H9 (cell line): Measurements from ENCODE around the gene ESPL1. TPM values are rescaled to one million over a fixed set of nuclear protein-coding genes. Genes with fewer than 3 reads are reported as not detected.
A peak's percentile ranks its signal among the peaks of the same experiment; 100 is the strongest.

Source experiments
- DNase-seq: peaks from one replicate; pipeline ENCODE4 v3.0.0-alpha.2; 2017
- H2AFZ ChIP-seq: one replicate; pipeline ENCODE4 v1.6.1; 2013; ENCODE audit warnings: mild to moderate bottlenecking, low read length, control low read depth, moderate library complexity
- H2AK5ac ChIP-seq: 2 replicates; pipeline ENCODE4 v1.6.1; 2013; ENCODE audit warnings: low read length, control low read depth, mixed read lengths; ENCODE audit not compliant: insufficient read length
- H2BK120ac ChIP-seq: one replicate; pipeline ENCODE4 v1.6.1; 2013; ENCODE audit warnings: low read depth, mild to moderate bottlenecking, low read length, control low read depth, inconsistent platforms; ENCODE audit not compliant: poor library complexity, severe bottlenecking
- H2BK12ac ChIP-seq: 2 replicates; pipeline ENCODE4 v1.6.1; 2013; ENCODE audit warnings: low read length, control low read depth, mixed read lengths, low read depth; ENCODE audit not compliant: insufficient read length
- H2BK15ac ChIP-seq: 2 replicates; pipeline ENCODE4 v1.6.1; 2013; ENCODE audit warnings: low read depth, low read length, control low read depth
- H2BK20ac ChIP-seq: one replicate; pipeline ENCODE4 v1.6.1; 2013; ENCODE audit warnings: low read depth, mild to moderate bottlenecking, low read length, control low read depth, inconsistent platforms; ENCODE audit not compliant: poor library complexity, severe bottlenecking
- H2BK5ac ChIP-seq: 2 replicates; pipeline ENCODE4 v1.6.1; 2013; ENCODE audit warnings: low read length, control low read depth, mixed read lengths; ENCODE audit not compliant: insufficient read length
- H3K14ac ChIP-seq: 2 replicates; pipeline ENCODE4 v1.6.1; 2013; ENCODE audit warnings: low read length, control low read depth; ENCODE audit not compliant: insufficient read depth
- H3K18ac ChIP-seq: 2 replicates; pipeline ENCODE4 v1.6.1; 2013; ENCODE audit warnings: low read depth, mild to moderate bottlenecking, mixed read lengths, low read length, control low read depth; ENCODE audit not compliant: insufficient read length
- H3K23ac ChIP-seq: 2 replicates; pipeline ENCODE4 v1.6.1; 2013; ENCODE audit warnings: low read length, control low read depth, mixed read lengths, low read depth; ENCODE audit not compliant: insufficient read length
- H3K23me2 ChIP-seq: 2 replicates; pipeline ENCODE4 v1.6.1; 2013; ENCODE audit warnings: low read depth, mild to moderate bottlenecking, mixed read lengths, low read length, control low read depth; ENCODE audit not compliant: insufficient read length, poor library complexity, severe bottlenecking
- H3K27ac ChIP-seq: 2 replicates; pipeline ENCODE4 v1.5.1; 2013; ENCODE audit warnings: low read length, control low read depth, mixed read lengths, low read depth; ENCODE audit not compliant: insufficient read length
- H3K27me3 ChIP-seq: 2 replicates; pipeline ENCODE4 v1.6.1; 2013; ENCODE audit warnings: low read length, control low read depth, inconsistent platforms; ENCODE audit not compliant: insufficient read depth
- H3K4ac ChIP-seq: 2 replicates; pipeline ENCODE4 v1.6.1; 2013; ENCODE audit warnings: low read depth, mild to moderate bottlenecking, control low read depth, inconsistent platforms, low read length, moderate library complexity
- H3K4me1 ChIP-seq: 2 replicates; pipeline ENCODE4 v1.6.1; 2013; ENCODE audit warnings: low read length, control low read depth, inconsistent platforms; ENCODE audit not compliant: insufficient read depth
- H3K4me2 ChIP-seq: 2 replicates; pipeline ENCODE4 v1.6.1; 2013; ENCODE audit warnings: low read length, control low read depth, mixed read lengths; ENCODE audit not compliant: insufficient read length, insufficient read depth
- H3K56ac ChIP-seq: 2 replicates; pipeline ENCODE4 v1.6.1; 2013; ENCODE audit warnings: low read depth, mild to moderate bottlenecking, mixed read lengths, low read length, control low read depth; ENCODE audit not compliant: insufficient read length
- H3K79me1 ChIP-seq: 2 replicates; pipeline ENCODE4 v1.6.1; 2013; ENCODE audit warnings: low read depth, mild to moderate bottlenecking, moderate library complexity, low read length, control low read depth, inconsistent platforms; ENCODE audit not compliant: insufficient read depth, poor library complexity, severe bottlenecking
- H3K79me2 ChIP-seq: 2 replicates; pipeline ENCODE4 v1.6.1; 2013; ENCODE audit warnings: low read length, control low read depth, inconsistent platforms; ENCODE audit not compliant: insufficient read depth
- H3K9ac ChIP-seq: 2 replicates; pipeline ENCODE4 v1.6.1; 2013; ENCODE audit warnings: low read length, control low read depth, mixed read lengths; ENCODE audit not compliant: insufficient read length; ENCODE audit errors: extremely low read depth
- H3K9me3 ChIP-seq: one replicate; pipeline ENCODE4 v1.6.1; 2013; ENCODE audit warnings: low read depth, low read length, inconsistent platforms; ENCODE audit not compliant: control insufficient read depth
- H3T11ph ChIP-seq: one replicate; pipeline ENCODE4 v1.6.1; 2013; ENCODE audit warnings: mild to moderate bottlenecking, low read length, control low read depth, inconsistent platforms
- H4K20me1 ChIP-seq: one replicate; pipeline ENCODE4 v1.6.1; 2013; ENCODE audit not compliant: control insufficient read depth, insufficient read length, insufficient read depth
- H4K5ac ChIP-seq: 2 replicates; pipeline ENCODE4 v1.6.1; 2013; ENCODE audit warnings: low read depth, mild to moderate bottlenecking, mixed read lengths, low read length, control low read depth; ENCODE audit not compliant: insufficient read length
- H4K8ac ChIP-seq: replicated peaks from 2 replicates; pipeline ENCODE4 v1.6.1; 2013; ENCODE audit warnings: low read length, control low read depth, mixed read lengths, low read depth; ENCODE audit not compliant: insufficient read length
- H4K91ac ChIP-seq: 2 replicates; pipeline ENCODE4 v1.6.1; 2013; ENCODE audit warnings: low read depth, mild to moderate bottlenecking, moderate library complexity, mixed read lengths, low read length, control low read depth; ENCODE audit not compliant: insufficient read length
- H3K27ac Mint-ChIP-seq, 3 experiments: 2 replicates in 2 of 3; 3 replicates in 1 of 3; pipeline ENCODE4 v1.8.0; 2020 to 2021; ENCODE audit warnings: mixed read lengths in 3 of 3, mild to moderate bottlenecking in 1 of 3, moderate library complexity in 1 of 3
- H3K27me3 Mint-ChIP-seq: 2 replicates; pipeline ENCODE4 v1.8.0; 2021; ENCODE audit warnings: low read depth, mild to moderate bottlenecking, moderate library complexity, mixed read lengths
- H3K36me3 Mint-ChIP-seq, 3 experiments: 2 replicates in 2 of 3; 3 replicates in 1 of 3; pipeline ENCODE4 v1.8.0; 2020 to 2021; ENCODE audit warnings: low read depth in 3 of 3, mixed read lengths in 3 of 3; ENCODE audit not compliant: insufficient read depth in 1 of 3
- H3K4me1 Mint-ChIP-seq, 2 experiments: 2 replicates each; pipeline ENCODE4 v1.8.0; 2020; ENCODE audit warnings: mixed read lengths in 2 of 2
- H3K4me3 Mint-ChIP-seq, 2 experiments: 2 replicates in 1 of 2; 3 replicates in 1 of 2; pipeline ENCODE4 v1.8.0; 2020 to 2021; ENCODE audit warnings: mild to moderate bottlenecking in 2 of 2, mixed read lengths in 2 of 2, moderate library complexity in 1 of 2
- H3K9me3 Mint-ChIP-seq, 2 experiments: 2 replicates in 1 of 2; 3 replicates in 1 of 2; pipeline ENCODE4 v1.8.0; 2020; ENCODE audit warnings: mild to moderate bottlenecking in 2 of 2, mixed read lengths in 2 of 2, moderate library complexity in 1 of 2
- WGBS: extraction: QIAGEN DNeasy Blood & Tissue Kit; methylation state at CpG from one replicate; pipeline ENCODE4 v1.1.7; 2013; ENCODE audit warnings: missing lambda C conversion rate, low lambda C conversion rate, mixed read lengths; ENCODE audit not compliant: insufficient read length; ENCODE audit errors: extremely low coverage; 5-methylcytosine and 5-hydroxymethylcytosine counted together
- total RNA-seq: library from RNA; stranded (reverse); gene quantifications from 2 replicates; pipeline ENCODE4 v1.2.1, GENCODE V29; 2021
- TF ChIP-seq, protein P1 (sequence below): fragments of 200-600 bp; sonication (generic); conservative IDR thresholded peaks from 3 replicates; pipeline ENCODE4 v1.8.0; 2021; ENCODE audit warnings: antibody characterized with exemption, mild to moderate bottlenecking

Gene ESPL1
- total RNA-seq, 1 experiment from 2014 or later = 43.2 TPM

- Histone ChIP-seq H2BK120ac (no peak overlapping the region), H4K91ac (no peak overlapping the region), H2AFZ (no peak overlapping the region), H3K56ac (no peak overlapping the region), H3K27ac (no peak overlapping the region), H4K8ac (no peak overlapping the region), H3K23me2 (no peaks in the 10 kb centered on the region), H3K23ac (no peak overlapping the region), H2BK12ac (no peak overlapping the region), H4K20me1 (no peaks in the 10 kb centered on the region), H2BK15ac (no peak overlapping the region), H3K4ac (no peak overlapping the region), H2BK5ac (no peak overlapping the region), H3K18ac (no peak overlapping the region), H2BK20ac (no peak overlapping the region), H3K9ac (no peak overlapping the region), H2AK5ac (no peak overlapping the region), H3K4me2 (no peak overlapping the region), H3K27me3 (no peaks in the 10 kb centered on the region), H3K9me3 (no peaks in the 10 kb centered on the region), H3K79me2 (no peaks in the 10 kb centered on the region), H3T11ph (no peak overlapping the region), H3K4me1 (peaks cover 2% of the 10 kb centered on the region; the same call in 1 of the 2 replicates), H3K79me1 (no peaks in the 10 kb centered on the region), H3K14ac (no peak overlapping the region), H4K5ac (no peak overlapping the region)
- no peaks in the 10 kb centered on the region; a peak in 2 of 5 replicates for H3K9me3 Mint-ChIP-seq
- peaks cover 1% of the 10 kb centered on the region for H3K27me3 Mint-ChIP-seq
- TF ChIP-seq, protein P1, sequence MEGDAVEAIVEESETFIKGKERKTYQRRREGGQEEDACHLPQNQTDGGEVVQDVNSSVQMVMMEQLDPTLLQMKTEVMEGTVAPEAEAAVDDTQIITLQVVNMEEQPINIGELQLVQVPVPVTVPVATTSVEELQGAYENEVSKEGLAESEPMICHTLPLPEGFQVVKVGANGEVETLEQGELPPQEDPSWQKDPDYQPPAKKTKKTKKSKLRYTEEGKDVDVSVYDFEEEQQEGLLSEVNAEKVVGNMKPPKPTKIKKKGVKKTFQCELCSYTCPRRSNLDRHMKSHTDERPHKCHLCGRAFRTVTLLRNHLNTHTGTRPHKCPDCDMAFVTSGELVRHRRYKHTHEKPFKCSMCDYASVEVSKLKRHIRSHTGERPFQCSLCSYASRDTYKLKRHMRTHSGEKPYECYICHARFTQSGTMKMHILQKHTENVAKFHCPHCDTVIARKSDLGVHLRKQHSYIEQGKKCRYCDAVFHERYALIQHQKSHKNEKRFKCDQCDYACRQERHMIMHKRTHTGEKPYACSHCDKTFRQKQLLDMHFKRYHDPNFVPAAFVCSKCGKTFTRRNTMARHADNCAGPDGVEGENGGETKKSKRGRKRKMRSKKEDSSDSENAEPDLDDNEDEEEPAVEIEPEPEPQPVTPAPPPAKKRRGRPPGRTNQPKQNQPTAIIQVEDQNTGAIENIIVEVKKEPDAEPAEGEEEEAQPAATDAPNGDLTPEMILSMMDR = no peak
- peaks cover 41 to 54% of the 10 kb centered on the region in 2 experiments for H3K4me1 Mint-ChIP-seq
- H3K27ac Mint-ChIP-seq = peak overlapping the region in 1 of 3 experiments; percentile 21; a peak in 1 of 7 replicates
- DNase-seq = no peak
- no peak overlapping the region; a peak in 1 of 5 replicates for H3K4me3 Mint-ChIP-seq
- WGBS = no CpG with 5 or more reads among the region's 1 CpG
- no peaks in the 10 kb centered on the region for H3K36me3 Mint-ChIP-seq
Observed at GRCh38 chr12:53244337-53244736, 23.8 kb upstream of the ESPL1 start.
